ENCODE results near the gene AHCYL2.
A peak's percentile ranks its signal among the peaks of the same experiment; 100 is the strongest.
"Not testable (repeated sequence)": the region's sequence is repeated elsewhere in the genome, so short reads cannot be mapped to it uniquely, and the experiment has no call there.

The AHCYL2 gene

GRCh38 chr7:129295015-129295423, 70.2 kb downstream of the AHCYL2 start:
- no peak for DNase-seq (ENCODE audit: low read depth)

GRCh38 chr7:129298268-129298893, 73.6 kb downstream of the AHCYL2 start:
- peak; percentile 10 for DNase-seq (ENCODE audit: low read depth)

- DNase-seq (ENCODE audit: low read depth), result no peak
These were observed 75.1 kb downstream of the AHCYL2 start for GRCh38 chr7:129299889-129300288.

GRCh38 chr7:129300299-129300698, 75.5 kb downstream of the AHCYL2 start:
- DNase-seq (ENCODE audit: low read depth), result not testable (repeated sequence)

- DNase-seq (ENCODE audit: low read depth), result no peak
These were observed 82.8 kb downstream of the AHCYL2 start for GRCh38 chr7:129307592-129307991.

GRCh38 chr7:129308047-129308446, 83.2 kb downstream of the AHCYL2 start:
- no peak for DNase-seq (ENCODE audit: low read depth)

- no peak for DNase-seq (ENCODE audit: low read depth)
These were observed 86.6 kb downstream of the AHCYL2 start for GRCh38 chr7:129311429-129311828.

GRCh38 chr7:129313282-129313681, 88.5 kb downstream of the AHCYL2 start:
- DNase-seq (ENCODE audit: low read depth), result no peak

- DNase-seq (ENCODE audit: low read depth), result no peak
These were observed 91.1 kb downstream of the AHCYL2 start for GRCh38 chr7:129315960-129316359.

- DNase-seq (ENCODE audit: low read depth), result no peak
These were observed 92.6 kb downstream of the AHCYL2 start for GRCh38 chr7:129317450-129317849.

- DNase-seq (ENCODE audit: low read depth), result no peak
These were observed 102.2 kb downstream of the AHCYL2 start for GRCh38 chr7:129327076-129327475.

- DNase-seq (ENCODE audit: low read depth), result no peak
These were observed 107.6 kb downstream of the AHCYL2 start for GRCh38 chr7:129332254-129333035.

- no peak for DNase-seq (ENCODE audit: low read depth)
These were observed 109.6 kb downstream of the AHCYL2 start for GRCh38 chr7:129334473-129334872.

- no peak for DNase-seq (ENCODE audit: low read depth)
These were observed 113.6 kb downstream of the AHCYL2 start for GRCh38 chr7:129338450-129338849.

- no peak for DNase-seq (ENCODE audit: low read depth)
These were observed 116.4 kb downstream of the AHCYL2 start for GRCh38 chr7:129341212-129341611.

- DNase-seq (ENCODE audit: low read depth), result no peak
These were observed 117.3 kb downstream of the AHCYL2 start for GRCh38 chr7:129341816-129342806.

- DNase-seq (ENCODE audit: low read depth), result no peak
These were observed 118.4 kb downstream of the AHCYL2 start for GRCh38 chr7:129343099-129343700.

GRCh38 chr7:129347330-129347729, 122.5 kb downstream of the AHCYL2 start:
- no peak for DNase-seq (ENCODE audit: low read depth)

GRCh38 chr7:129348023-129348740, 123.4 kb downstream of the AHCYL2 start:
- no peak for DNase-seq (ENCODE audit: low read depth)

- DNase-seq (ENCODE audit: low read depth), result no peak
These were observed 126.5 kb downstream of the AHCYL2 start for GRCh38 chr7:129351320-129351719.

- not testable (repeated sequence) for DNase-seq (ENCODE audit: low read depth)
These were observed 128.3 kb downstream of the AHCYL2 start for GRCh38 chr7:129353104-129353503.

Data from activated T-cell treated with anti-CD3 and anti-CD28 coated beads for 24 hours (primary cell).